ENCODE results near the gene RAPGEF6.

RAPGEF6 gene

GRCh38 chr5:131377346-131377745, 257.7 kb downstream of the RAPGEF6 start:
- TF ChIP-seq REST (IDR thresholded peaks at IDR 0.05; ENCODE audit: insufficient read depth in 1 of 2, low read depth in 2 of 2, low read length in 2 of 2): no peak
- TF ChIP-seq POLR2AphosphoS5 (IDR thresholded peaks at IDR 0.05; ENCODE audit: low read depth, low read length): no peak

- TF ChIP-seq POLR2AphosphoS5 (IDR thresholded peaks at IDR 0.05; ENCODE audit: low read depth, low read length) (no peak), FOXP2 (optimal IDR thresholded peaks at IDR 0.05; ENCODE audit: borderline replicate concordance, extremely low read depth, extremely low read length, insufficient read depth) (no peak), TAF1 (IDR thresholded peaks at IDR 0.05; ENCODE audit: borderline replicate concordance, insufficient read depth, low read length) (no peak), SIN3A (IDR thresholded peaks at IDR 0.05; ENCODE audit: borderline replicate concordance, insufficient read depth, low read length) (no peak)
Observed at GRCh38 chr5:131375351-131375750, 259.7 kb downstream of the RAPGEF6 start.

Measured in PFSK-1 (cell line).